ENCODE measurements around the gene SYPL1. TPM values are rescaled to one million over a fixed set of nuclear protein-coding genes. Genes with fewer than 3 reads are reported as not detected.
"Not testable (repeated sequence)": the region's sequence is repeated elsewhere in the genome, so short reads cannot be mapped to it uniquely, and the experiment has no call there.

SYPL1 gene
- 10 to 100 TPM; 57.9 to 81.0 (median 70.5) TPM for polyA plus RNA-seq (ENCODE audit: insufficient read length in 10 of 10)
- long read RNA-seq, donor 1, transcript SYPL1-202 (5 exons, 2,151 nt), result major isoform, 24 of 25 reads
- long read RNA-seq, donor 1, partial matches to known transcripts, result 0 of 25 reads
- long read RNA-seq, donor 1, other reads (novel, unspliced or antisense), result 0 of 25 reads
- long read RNA-seq, donor 2, transcript SYPL1-202 (5 exons, 2,151 nt), result major isoform, 16 of 16 reads
- long read RNA-seq, donor 2, partial matches to known transcripts, result 0 of 16 reads
- long read RNA-seq, donor 2, other reads (novel, unspliced or antisense), result 0 of 16 reads
- long read RNA-seq, donor 3, result 0 reads
- long read RNA-seq, donor 4, transcript SYPL1-202 (5 exons, 2,151 nt), result major isoform, 20 of 20 reads
- long read RNA-seq, donor 4, partial matches to known transcripts, result 0 of 20 reads
- long read RNA-seq, donor 4, other reads (novel, unspliced or antisense), result 0 of 20 reads
- long read RNA-seq, donor 5, transcript SYPL1-202 (5 exons, 2,151 nt), result major isoform, 24 of 27 reads
- long read RNA-seq, donor 5, partial matches to known transcripts, result 0 of 27 reads
- long read RNA-seq, donor 5, other reads (novel, unspliced or antisense), result 0 of 27 reads
- long read RNA-seq, donor 6, transcript SYPL1-202 (5 exons, 2,151 nt), result major isoform, 31 of 33 reads
- long read RNA-seq, donor 6, partial matches to known transcripts, result 0 of 33 reads
- long read RNA-seq, donor 6, other reads (novel, unspliced or antisense), result 0 of 33 reads
- long read RNA-seq, donor 7, transcript SYPL1-202 (5 exons, 2,151 nt), result major isoform, 16 of 16 reads
- long read RNA-seq, donor 7, partial matches to known transcripts, result 0 of 16 reads
- long read RNA-seq, donor 7, other reads (novel, unspliced or antisense), result 0 of 16 reads
- long read RNA-seq, donor 8, transcript SYPL1-202 (5 exons, 2,151 nt), result major isoform, 18 of 19 reads
- long read RNA-seq, donor 8, partial matches to known transcripts, result 0 of 19 reads
- long read RNA-seq, donor 8, other reads (novel, unspliced or antisense), result 0 of 19 reads
- long read RNA-seq, donor 9, transcript SYPL1-202 (5 exons, 2,151 nt), result major isoform, 6 of 6 reads
- long read RNA-seq, donor 9, partial matches to known transcripts, result 0 of 6 reads
- long read RNA-seq, donor 9, other reads (novel, unspliced or antisense), result 0 of 6 reads

GRCh38 chr7:106112118-106112971 lies at the start of gene SYPL1:
SYPL1 (minus strand) TSS chr7:106112312; CDS start chr7:106112208, 104 bp downstream.
- DNase-seq, result peak; percentile 90 to 96 (median 90)

- no peak for DNase-seq
Observed at GRCh38 chr7:106155027-106155426, 42.9 kb upstream of the SYPL1 start.

GRCh38 chr7:106153891-106154449 lies 41.9 kb upstream of the SYPL1 start:
- peak; percentile 59 to 88 (median 80) for DNase-seq

- no peak for DNase-seq
Observed at GRCh38 chr7:106152313-106152665, 40.2 kb upstream of the SYPL1 start.

GRCh38 chr7:106151459-106152312 lies 39.6 kb upstream of the SYPL1 start:
- no peak for DNase-seq

GRCh38 chr7:106143711-106144337 lies 31.7 kb upstream of the SYPL1 start:
- DNase-seq, result no peak

GRCh38 chr7:106142136-106142535 lies 30.0 kb upstream of the SYPL1 start:
- DNase-seq, result no peak

GRCh38 chr7:106140406-106141173 lies 28.5 kb upstream of the SYPL1 start:
- no peak for DNase-seq

GRCh38 chr7:106139265-106140251 lies 27.4 kb upstream of the SYPL1 start:
- DNase-seq, result peak; percentile 46 to 77 (median 62)

GRCh38 chr7:106138776-106139175 lies 26.7 kb upstream of the SYPL1 start:
- DNase-seq, result no peak

GRCh38 chr7:106138181-106138580 lies 26.1 kb upstream of the SYPL1 start:
- not testable (repeated sequence) for DNase-seq

- no peak for DNase-seq
Observed at GRCh38 chr7:106134241-106134640, 22.1 kb upstream of the SYPL1 start.

GRCh38 chr7:106129291-106129690 lies 17.2 kb upstream of the SYPL1 start:
- no peak for DNase-seq

GRCh38 chr7:106128836-106129235 lies 16.7 kb upstream of the SYPL1 start:
- no peak for DNase-seq

- no peak for DNase-seq
Observed at GRCh38 chr7:106127984-106128780, 16.1 kb upstream of the SYPL1 start.
